ENCODE measurements around the gene SAP30BP. TPM values are rescaled to one million over a fixed set of nuclear protein-coding genes. Genes with fewer than 3 reads are reported as not detected.

The SAP30BP gene
- total and polyA plus RNA-seq, 4 donors: 20.9 to 33.4 (median 30.2) TPM

DNA sequence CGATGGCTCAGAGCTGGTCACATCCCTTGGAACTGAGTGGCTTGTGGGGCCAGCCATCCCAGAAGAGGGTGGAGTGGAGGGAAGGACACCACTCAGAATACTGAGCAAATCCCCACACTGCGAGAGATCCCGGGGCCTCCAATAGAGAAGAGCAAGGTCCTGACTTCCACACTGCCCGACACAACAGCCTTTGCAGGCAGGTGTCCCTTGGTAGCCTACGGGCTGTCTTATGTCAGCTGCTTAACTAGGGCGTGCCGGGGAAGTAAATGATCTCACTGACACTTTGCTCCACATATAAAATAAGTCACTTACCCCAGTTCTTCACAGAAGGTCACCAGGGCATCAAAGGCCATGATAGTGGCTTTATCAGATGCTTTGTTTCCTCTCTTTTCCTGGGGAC is 16.3 kb upstream of the SAP30BP start:
- TF ChIP-seq SP1 (IDR thresholded peaks at IDR 0.05) (no peak), GABPA (IDR thresholded peaks at IDR 0.05 in 1 of 2, conservative IDR thresholded peaks at IDR 0.05 in 1 of 2) (no peak), EGR1 (IDR thresholded peaks at IDR 0.05; ENCODE audit: low read depth in 2 of 2) (no peak), RAD21 (IDR thresholded peaks at IDR 0.05) (no peak), FOXA2 (IDR thresholded peaks at IDR 0.05) (no peak), JUND (IDR thresholded peaks at IDR 0.05) (no peak), YY1 (IDR thresholded peaks at IDR 0.05) (no peak), TAF1 (conservative IDR thresholded peaks at IDR 0.05) (no peak), RXRA (IDR thresholded peaks at IDR 0.05) (no peak), HNF4A (conservative IDR thresholded peaks at IDR 0.05) (no peak), HNF4G (IDR thresholded peaks at IDR 0.05) (no peak)
- TF ChIP-seq, protein P1, sequence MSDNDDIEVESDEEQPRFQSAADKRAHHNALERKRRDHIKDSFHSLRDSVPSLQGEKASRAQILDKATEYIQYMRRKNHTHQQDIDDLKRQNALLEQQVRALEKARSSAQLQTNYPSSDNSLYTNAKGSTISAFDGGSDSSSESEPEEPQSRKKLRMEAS (IDR thresholded peaks at IDR 0.05): no peak
- TF ChIP-seq, protein P2, sequence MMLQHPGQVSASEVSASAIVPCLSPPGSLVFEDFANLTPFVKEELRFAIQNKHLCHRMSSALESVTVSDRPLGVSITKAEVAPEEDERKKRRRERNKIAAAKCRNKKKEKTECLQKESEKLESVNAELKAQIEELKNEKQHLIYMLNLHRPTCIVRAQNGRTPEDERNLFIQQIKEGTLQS (IDR thresholded peaks at IDR 0.05): no peak
- TF ChIP-seq, protein P3, sequence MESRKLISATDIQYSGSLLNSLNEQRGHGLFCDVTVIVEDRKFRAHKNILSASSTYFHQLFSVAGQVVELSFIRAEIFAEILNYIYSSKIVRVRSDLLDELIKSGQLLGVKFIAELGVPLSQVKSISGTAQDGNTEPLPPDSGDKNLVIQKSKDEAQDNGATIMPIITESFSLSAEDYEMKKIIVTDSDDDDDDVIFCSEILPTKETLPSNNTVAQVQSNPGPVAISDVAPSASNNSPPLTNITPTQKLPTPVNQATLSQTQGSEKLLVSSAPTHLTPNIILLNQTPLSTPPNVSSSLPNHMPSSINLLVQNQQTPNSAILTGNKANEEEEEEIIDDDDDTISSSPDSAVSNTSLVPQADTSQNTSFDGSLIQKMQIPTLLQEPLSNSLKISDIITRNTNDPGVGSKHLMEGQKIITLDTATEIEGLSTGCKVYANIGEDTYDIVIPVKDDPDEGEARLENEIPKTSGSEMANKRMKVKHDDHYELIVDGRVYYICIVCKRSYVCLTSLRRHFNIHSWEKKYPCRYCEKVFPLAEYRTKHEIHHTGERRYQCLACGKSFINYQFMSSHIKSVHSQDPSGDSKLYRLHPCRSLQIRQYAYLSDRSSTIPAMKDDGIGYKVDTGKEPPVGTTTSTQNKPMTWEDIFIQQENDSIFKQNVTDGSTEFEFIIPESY (IDR thresholded peaks at IDR 0.05): no peak
- TF ChIP-seq, protein P4, sequence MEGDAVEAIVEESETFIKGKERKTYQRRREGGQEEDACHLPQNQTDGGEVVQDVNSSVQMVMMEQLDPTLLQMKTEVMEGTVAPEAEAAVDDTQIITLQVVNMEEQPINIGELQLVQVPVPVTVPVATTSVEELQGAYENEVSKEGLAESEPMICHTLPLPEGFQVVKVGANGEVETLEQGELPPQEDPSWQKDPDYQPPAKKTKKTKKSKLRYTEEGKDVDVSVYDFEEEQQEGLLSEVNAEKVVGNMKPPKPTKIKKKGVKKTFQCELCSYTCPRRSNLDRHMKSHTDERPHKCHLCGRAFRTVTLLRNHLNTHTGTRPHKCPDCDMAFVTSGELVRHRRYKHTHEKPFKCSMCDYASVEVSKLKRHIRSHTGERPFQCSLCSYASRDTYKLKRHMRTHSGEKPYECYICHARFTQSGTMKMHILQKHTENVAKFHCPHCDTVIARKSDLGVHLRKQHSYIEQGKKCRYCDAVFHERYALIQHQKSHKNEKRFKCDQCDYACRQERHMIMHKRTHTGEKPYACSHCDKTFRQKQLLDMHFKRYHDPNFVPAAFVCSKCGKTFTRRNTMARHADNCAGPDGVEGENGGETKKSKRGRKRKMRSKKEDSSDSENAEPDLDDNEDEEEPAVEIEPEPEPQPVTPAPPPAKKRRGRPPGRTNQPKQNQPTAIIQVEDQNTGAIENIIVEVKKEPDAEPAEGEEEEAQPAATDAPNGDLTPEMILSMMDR (IDR thresholded peaks at IDR 0.05; ENCODE audit: low read depth, low read length, missing input control): no peak
- 90% methylated on average over 7 of the region's 7 CpGs for WGBS
- H3K27ac ChIP-seq (ENCODE audit: low read depth in 1 of 2, low read length in 2 of 2): no peak overlapping the region
- H3K27me3 ChIP-seq (ENCODE audit: control insufficient read depth in 4 of 4, insufficient read depth in 4 of 4, low read length in 3 of 4): no peaks in the 10 kb centered on the region
- H3K4me1 ChIP-seq (ENCODE audit: control insufficient read depth in 4 of 4, insufficient read depth in 4 of 4, low read length in 3 of 4): peaks cover 4 to 13% (median 7%) of the 10 kb centered on the region in 4 donors
- peaks cover 6 to 34% (median 16%) of the 10 kb centered on the region in 4 donors for H3K36me3 ChIP-seq (ENCODE audit: control insufficient read depth in 4 of 4, insufficient read depth in 3 of 4, low read depth in 1 of 4, low read length in 3 of 4)
- H3K9ac ChIP-seq (ENCODE audit: low read depth in 1 of 2, low read length in 2 of 2): no peak overlapping the region
- DNase-seq (ENCODE audit: low spot score): no peak
- H3K4me3 ChIP-seq (ENCODE audit: low read depth in 1 of 3, low read length in 3 of 3): no peak overlapping the region
- no peaks in the 10 kb centered on the region for H3K9me3 ChIP-seq (ENCODE audit: control insufficient read depth in 4 of 4, low read length in 3 of 4)

DNA sequence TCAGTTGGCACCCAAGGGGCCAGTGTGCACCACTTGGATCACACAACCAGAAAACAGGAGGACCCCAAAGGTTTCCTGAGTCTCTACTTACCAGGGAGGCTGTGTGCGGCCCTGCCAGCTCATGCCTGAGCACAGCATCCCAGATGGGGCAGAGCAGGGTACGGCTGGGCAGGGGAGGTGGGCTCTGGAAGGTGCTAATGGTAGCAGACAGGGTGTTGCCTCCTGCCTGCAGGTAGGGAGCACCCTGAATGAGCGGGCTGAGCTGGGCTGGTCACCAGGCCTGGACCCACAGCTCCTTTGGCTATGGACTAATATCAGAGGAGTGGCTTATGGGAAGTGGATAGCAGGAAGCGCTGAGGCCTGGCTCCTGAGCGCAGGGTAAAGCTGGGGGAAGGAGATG is 14.8 kb upstream of the SAP30BP start:
- peaks cover 6 to 38% (median 16%) of the 10 kb centered on the region in 4 donors for H3K36me3 ChIP-seq (ENCODE audit: control insufficient read depth in 4 of 4, insufficient read depth in 3 of 4, low read depth in 1 of 4, low read length in 3 of 4)
- no peak overlapping the region for H3K4me3 ChIP-seq (ENCODE audit: low read depth in 1 of 3, low read length in 3 of 3)
- no peaks in the 10 kb centered on the region for H3K9me3 ChIP-seq (ENCODE audit: control insufficient read depth in 4 of 4, low read length in 3 of 4)
- no peak overlapping the region for H3K27ac ChIP-seq (ENCODE audit: low read depth in 1 of 2, low read length in 2 of 2)
- H3K27me3 ChIP-seq (ENCODE audit: control insufficient read depth in 4 of 4, insufficient read depth in 4 of 4, low read length in 3 of 4): no peaks in the 10 kb centered on the region
- no peak overlapping the region for H3K9ac ChIP-seq (ENCODE audit: low read depth in 1 of 2, low read length in 2 of 2)
- no peaks in the 10 kb centered on the region for H3K4me1 ChIP-seq (ENCODE audit: control insufficient read depth in 4 of 4, insufficient read depth in 4 of 4, low read length in 3 of 4)
- 96% methylated on average over 5 of the region's 5 CpGs for WGBS
- DNase-seq (ENCODE audit: low spot score): no peak
- no peak for TF ChIP-seq HNF4A (conservative IDR thresholded peaks at IDR 0.05)
- TF ChIP-seq, protein P2 (IDR thresholded peaks at IDR 0.05): no peak
- TF ChIP-seq JUND (IDR thresholded peaks at IDR 0.05): no peak
- no peak for TF ChIP-seq HNF4G (IDR thresholded peaks at IDR 0.05)
- TF ChIP-seq RXRA (IDR thresholded peaks at IDR 0.05): no peak
